ENCODE results near the gene DAPK2. TPM values are rescaled to one million over a fixed set of nuclear protein-coding genes. Genes with fewer than 3 reads are reported as not detected.

The DAPK2 gene
- total RNA-seq, 2 donors from 2014 or later, result 6.1 to 10.6 TPM

DNA sequence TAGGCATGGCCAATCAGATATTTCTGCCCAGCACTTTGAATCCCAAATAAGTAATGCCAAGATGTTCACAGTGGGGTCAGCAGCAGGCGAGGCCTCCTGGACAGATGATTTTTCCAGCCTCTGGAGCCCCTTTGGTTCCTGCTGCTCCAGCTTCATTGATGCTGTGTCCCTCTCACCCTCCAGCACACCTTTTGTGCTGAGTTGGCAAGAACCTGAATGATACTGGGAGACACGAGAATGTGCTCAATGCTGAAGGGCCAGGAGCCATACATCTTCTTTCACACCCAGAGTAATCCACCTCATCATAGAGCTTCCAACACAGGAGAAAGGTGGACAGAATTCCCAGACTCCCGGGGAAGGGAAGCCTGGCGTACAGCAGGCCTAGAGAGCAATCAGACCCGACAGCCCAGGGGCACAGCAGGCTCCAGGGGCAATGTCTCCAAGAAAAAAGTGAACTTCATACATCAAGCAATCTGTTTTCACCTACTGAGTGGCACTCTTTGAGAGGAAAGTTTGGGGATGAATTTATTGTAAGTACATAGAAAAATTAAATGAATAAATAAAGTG is 6.7 kb upstream of the DAPK2 start:
- no peak for ATAC-seq (ENCODE audit: insufficient number of reproducible peaks, low FRiP score, low read depth)
- no peaks in the 10 kb centered on the region for H3K27me3 ChIP-seq (replicated peaks; ENCODE audit: insufficient read depth)

DNA sequence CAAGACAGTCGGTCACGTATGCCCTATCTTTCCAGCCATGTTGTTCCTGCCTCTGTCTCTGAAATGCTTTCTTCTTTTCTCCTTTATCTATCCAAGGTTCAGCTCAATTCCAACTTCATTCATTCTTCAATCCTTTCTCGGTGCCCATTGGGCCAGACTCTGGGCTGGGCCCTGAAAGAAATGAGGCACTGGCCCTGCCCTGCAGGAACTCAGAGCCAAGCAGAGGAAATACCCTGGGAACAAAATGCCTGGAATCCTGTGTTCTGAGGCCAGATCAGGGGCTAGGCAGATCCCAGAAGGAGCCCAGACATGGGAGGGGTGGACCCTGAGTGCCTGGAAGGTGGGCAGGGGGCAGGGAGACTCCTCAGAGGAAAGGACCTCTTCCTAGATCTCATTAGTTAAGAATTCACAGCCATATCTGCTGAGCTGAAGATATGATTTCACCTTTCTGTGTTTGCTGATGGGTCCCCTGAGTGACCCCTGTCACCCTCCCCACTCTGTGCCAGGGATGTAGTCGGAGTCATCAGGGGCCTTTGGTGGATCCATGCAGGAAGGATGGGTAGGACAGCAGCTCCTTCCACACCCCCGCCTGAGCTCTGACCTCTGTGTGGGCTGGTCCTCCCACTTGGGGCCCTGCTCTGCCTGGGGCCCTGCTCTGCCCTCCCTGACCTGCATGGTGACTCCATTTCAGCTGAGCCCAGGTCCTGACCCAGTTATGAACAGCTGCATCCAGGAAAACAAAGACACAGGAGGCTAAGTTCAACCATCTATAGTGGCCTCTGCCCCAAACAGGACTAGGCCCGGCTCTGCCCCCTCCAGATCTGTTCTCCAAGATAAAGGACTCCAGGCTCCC is 5.3 kb upstream of the DAPK2 start:
- Histone ChIP-seq H3K9me3 (no peaks in the 10 kb centered on the region), H3K4me1 (ENCODE audit: control insufficient read depth in 1 of 2, low read depth in 2 of 2) (peaks cover 3 to 4% of the 10 kb centered on the region in 2 donors), H3K27ac (no peak overlapping the region), H3K4me3 (no peak overlapping the region), H3K27me3 (replicated peaks; ENCODE audit: insufficient read depth) (no peaks in the 10 kb centered on the region), H3K36me3 (no peaks in the 10 kb centered on the region)
- DNase-seq (ENCODE audit: low spot score) (no peak), ATAC-seq (ENCODE audit: insufficient number of reproducible peaks, low FRiP score, low read depth) (no peak)
- TF ChIP-seq, protein P1, sequence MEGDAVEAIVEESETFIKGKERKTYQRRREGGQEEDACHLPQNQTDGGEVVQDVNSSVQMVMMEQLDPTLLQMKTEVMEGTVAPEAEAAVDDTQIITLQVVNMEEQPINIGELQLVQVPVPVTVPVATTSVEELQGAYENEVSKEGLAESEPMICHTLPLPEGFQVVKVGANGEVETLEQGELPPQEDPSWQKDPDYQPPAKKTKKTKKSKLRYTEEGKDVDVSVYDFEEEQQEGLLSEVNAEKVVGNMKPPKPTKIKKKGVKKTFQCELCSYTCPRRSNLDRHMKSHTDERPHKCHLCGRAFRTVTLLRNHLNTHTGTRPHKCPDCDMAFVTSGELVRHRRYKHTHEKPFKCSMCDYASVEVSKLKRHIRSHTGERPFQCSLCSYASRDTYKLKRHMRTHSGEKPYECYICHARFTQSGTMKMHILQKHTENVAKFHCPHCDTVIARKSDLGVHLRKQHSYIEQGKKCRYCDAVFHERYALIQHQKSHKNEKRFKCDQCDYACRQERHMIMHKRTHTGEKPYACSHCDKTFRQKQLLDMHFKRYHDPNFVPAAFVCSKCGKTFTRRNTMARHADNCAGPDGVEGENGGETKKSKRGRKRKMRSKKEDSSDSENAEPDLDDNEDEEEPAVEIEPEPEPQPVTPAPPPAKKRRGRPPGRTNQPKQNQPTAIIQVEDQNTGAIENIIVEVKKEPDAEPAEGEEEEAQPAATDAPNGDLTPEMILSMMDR (IDR thresholded peaks at IDR 0.05), result no peak

More for the DNA sequence above, 6.7 kb upstream of the DAPK2 start:
- Histone ChIP-seq H3K27ac (no peak overlapping the region), H3K36me3 (no peaks in the 10 kb centered on the region), H3K4me1 (ENCODE audit: control insufficient read depth in 1 of 2, low read depth in 2 of 2) (no peaks in the 10 kb centered on the region), H3K4me3 (no peak overlapping the region), H3K9me3 (no peaks in the 10 kb centered on the region)
- DNase-seq (ENCODE audit: low spot score), result no peak
- TF ChIP-seq, protein P1 (IDR thresholded peaks at IDR 0.05), result no peak

DNA sequence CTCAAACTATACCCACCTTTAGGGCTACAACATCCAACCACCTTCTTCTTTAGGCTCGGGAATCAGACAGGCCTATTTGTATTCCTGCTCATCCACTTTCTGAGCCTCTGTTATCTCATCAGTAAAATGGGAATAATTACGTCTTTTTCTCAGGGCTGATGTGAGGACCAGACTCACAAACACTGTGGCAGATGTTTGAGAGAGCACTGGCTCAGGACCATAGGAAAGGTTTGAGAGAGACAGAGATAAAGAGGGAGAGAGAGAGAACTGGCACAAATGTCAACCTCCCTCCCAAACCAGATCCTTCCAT is 4.8 kb upstream of the DAPK2 start:
- DNase-seq (ENCODE audit: low spot score), result no peak
- no peaks in the 10 kb centered on the region for H3K36me3 ChIP-seq
- no peak overlapping the region for H3K4me3 ChIP-seq
- H3K27ac ChIP-seq, result no peak overlapping the region
- H3K4me1 ChIP-seq (ENCODE audit: control insufficient read depth in 1 of 2, low read depth in 2 of 2), result peaks cover 5 to 6% of the 10 kb centered on the region in 2 donors
- ATAC-seq (ENCODE audit: insufficient number of reproducible peaks, low FRiP score, low read depth), result no peak
- no peaks in the 10 kb centered on the region for H3K9me3 ChIP-seq
- H3K27me3 ChIP-seq (replicated peaks; ENCODE audit: insufficient read depth), result no peaks in the 10 kb centered on the region
- TF ChIP-seq, protein P1 (IDR thresholded peaks at IDR 0.05), result no peak

DNA sequence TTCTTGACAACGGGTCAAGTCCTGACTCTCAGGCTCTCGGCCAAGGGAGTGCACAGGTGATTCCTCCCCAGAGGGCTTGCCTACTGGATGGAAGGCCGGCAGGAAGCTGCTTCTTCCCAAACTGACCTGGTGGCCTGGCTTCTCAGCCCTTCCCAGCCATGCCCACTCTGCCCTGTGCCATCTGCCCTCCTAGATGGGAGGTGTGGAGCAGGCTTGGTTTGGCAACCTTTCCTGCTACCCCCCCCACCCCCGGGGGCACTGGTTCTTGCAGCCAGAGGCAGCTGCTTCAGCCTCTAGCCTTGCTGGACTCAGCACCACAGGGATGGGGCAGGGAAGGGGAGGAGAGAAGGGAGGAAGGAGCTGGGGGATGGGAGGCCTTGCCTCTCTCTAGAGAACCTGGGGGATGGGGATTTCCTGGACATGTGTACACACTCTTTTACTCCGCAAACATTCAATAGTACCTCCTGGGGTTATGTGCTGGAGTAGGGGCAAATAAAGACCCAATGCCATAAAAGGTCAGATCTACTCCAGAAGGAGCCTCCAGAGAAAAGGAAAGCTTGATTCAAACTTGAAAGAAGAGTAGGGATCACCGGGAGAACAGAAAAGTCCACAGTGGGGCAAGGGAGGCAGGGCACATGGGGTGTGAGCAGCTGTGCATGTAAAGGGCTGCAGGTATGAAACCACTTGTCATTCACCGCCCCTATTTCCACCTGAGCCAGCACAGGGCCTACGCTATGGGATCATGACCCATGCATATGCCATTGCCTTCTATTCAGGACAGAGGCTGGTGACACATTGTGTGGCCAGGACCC is 4.2 kb upstream of the DAPK2 start:
- ATAC-seq (ENCODE audit: insufficient number of reproducible peaks, low FRiP score, low read depth), result no peak

More for the DNA sequence above, 4.2 kb upstream of the DAPK2 start:
- Histone ChIP-seq H3K4me3 (no peak overlapping the region), H3K27ac (no peak overlapping the region), H3K4me1 (ENCODE audit: control insufficient read depth in 1 of 2, low read depth in 2 of 2) (peaks cover 5 to 12% of the 10 kb centered on the region in 2 donors), H3K27me3 (replicated peaks; ENCODE audit: insufficient read depth) (no peaks in the 10 kb centered on the region), H3K36me3 (no peaks in the 10 kb centered on the region), H3K9me3 (no peaks in the 10 kb centered on the region)
- TF ChIP-seq, protein P1 (IDR thresholded peaks at IDR 0.05), result no peak
- DNase-seq (ENCODE audit: low spot score), result no peak

Data from thoracic aorta (tissue), 2 donors.